Measurements from ENCODE around the gene PLEKHO2. TPM values are rescaled to one million over a fixed set of nuclear protein-coding genes. Genes with fewer than 3 reads are reported as not detected.

The PLEKHO2 gene
- total RNA-seq, 1 donor from 2014 or later, result 4.2 TPM

GRCh38 chr15:64893481-64894394 lies 52.0 kb downstream of the PLEKHO2 start:
- DNase-seq (ENCODE audit: low read depth), result peak; percentile 94
- peak overlapping the region; percentile 27 for H3K4me3 ChIP-seq (ENCODE audit: low read depth, low read length)
- no peaks in the 10 kb centered on the region for H3K27me3 ChIP-seq (ENCODE audit: control insufficient read depth, insufficient read depth, low read length)
- H3K36me3 ChIP-seq (ENCODE audit: control insufficient read depth, insufficient read depth, low read length), result no peaks in the 10 kb centered on the region
- TF ChIP-seq CTCF (IDR thresholded peaks at IDR 0.05; ENCODE audit: insufficient read depth, low read length, severe bottlenecking), result no peak
- no peak for FAIRE-seq

GRCh38 chr15:64894395-64895056 lies 52.8 kb downstream of the PLEKHO2 start:
- H3K27me3 ChIP-seq (ENCODE audit: control insufficient read depth, insufficient read depth, low read length), result no peaks in the 10 kb centered on the region
- peak overlapping the region; percentile 27 for H3K4me3 ChIP-seq (ENCODE audit: low read depth, low read length)
- DNase-seq (ENCODE audit: low read depth) (no peak), FAIRE-seq (no peak)
- TF ChIP-seq CTCF (IDR thresholded peaks at IDR 0.05; ENCODE audit: insufficient read depth, low read length, severe bottlenecking), result no peak
- H3K36me3 ChIP-seq (ENCODE audit: control insufficient read depth, insufficient read depth, low read length), result no peaks in the 10 kb centered on the region

- no peaks in the 10 kb centered on the region for H3K27me3 ChIP-seq (ENCODE audit: control insufficient read depth, insufficient read depth, low read length)
- H3K36me3 ChIP-seq (ENCODE audit: control insufficient read depth, insufficient read depth, low read length), result no peaks in the 10 kb centered on the region
- FAIRE-seq (no peak), DNase-seq (ENCODE audit: low read depth) (no peak)
- H3K4me3 ChIP-seq (ENCODE audit: low read depth, low read length), result no peak overlapping the region
- TF ChIP-seq CTCF (IDR thresholded peaks at IDR 0.05; ENCODE audit: insufficient read depth, low read length, severe bottlenecking), result no peak
These were observed 53.8 kb downstream of the PLEKHO2 start for GRCh38 chr15:64895285-64896065.

- H3K36me3 ChIP-seq (ENCODE audit: control insufficient read depth, insufficient read depth, low read length), result no peaks in the 10 kb centered on the region
- DNase-seq (ENCODE audit: low read depth) (no peak), FAIRE-seq (no peak)
- no peak for TF ChIP-seq CTCF (IDR thresholded peaks at IDR 0.05; ENCODE audit: insufficient read depth, low read length, severe bottlenecking)
- H3K4me3 ChIP-seq (ENCODE audit: low read depth, low read length), result no peak overlapping the region
- no peaks in the 10 kb centered on the region for H3K27me3 ChIP-seq (ENCODE audit: control insufficient read depth, insufficient read depth, low read length)
These were observed 54.8 kb downstream of the PLEKHO2 start for GRCh38 chr15:64896371-64897069.

GRCh38 chr15:64897345-64897985 lies 55.8 kb downstream of the PLEKHO2 start:
- no peak for FAIRE-seq
- no peaks in the 10 kb centered on the region for H3K27me3 ChIP-seq (ENCODE audit: control insufficient read depth, insufficient read depth, low read length)
- DNase-seq (ENCODE audit: low read depth), result peak; percentile 45
- TF ChIP-seq CTCF (IDR thresholded peaks at IDR 0.05; ENCODE audit: insufficient read depth, low read length, severe bottlenecking), result no peak
- no peaks in the 10 kb centered on the region for H3K36me3 ChIP-seq (ENCODE audit: control insufficient read depth, insufficient read depth, low read length)
- no peak overlapping the region for H3K4me3 ChIP-seq (ENCODE audit: low read depth, low read length)

All from bronchial epithelial cell (primary cell).